Measurements from ENCODE around the gene AFMID.

AFMID gene

GRCh38 chr17:78179372-78179771, 7.8 kb upstream of the AFMID start:
- CTCF ChIA-PET = no interaction called here
- TF ChIP-seq FOXK2 (IDR thresholded peaks at IDR 0.05) (no peak), TARDBP (IDR thresholded peaks at IDR 0.05) (no peak), BHLHE40 (IDR thresholded peaks at IDR 0.05; ENCODE audit: borderline replicate concordance) (no peak), HDGF (IDR thresholded peaks at IDR 0.05; ENCODE audit: borderline replicate concordance) (no peak), NFRKB (IDR thresholded peaks at IDR 0.05) (no peak), L3MBTL2 (conservative IDR thresholded peaks at IDR 0.05) (no peak), SP1 (IDR thresholded peaks at IDR 0.05) (no peak), FOXM1 (IDR thresholded peaks at IDR 0.05; ENCODE audit: borderline replicate concordance) (no peak), ARNT (IDR thresholded peaks at IDR 0.05) (no peak), CTBP1 (IDR thresholded peaks at IDR 0.05; ENCODE audit: borderline replicate concordance) (no peak), PKNOX1 (IDR thresholded peaks at IDR 0.05) (no peak), LEF1 (IDR thresholded peaks at IDR 0.05; ENCODE audit: borderline replicate concordance) (no peak), SUZ12 (IDR thresholded peaks at IDR 0.05) (no peak), ELF4 (IDR thresholded peaks at IDR 0.05) (no peak)
- DNase-seq (ENCODE audit: extremely low spot score) = no peak
- POLR2A ChIA-PET = no interaction called here

- CTCF ChIA-PET = no interaction called here
- POLR2A ChIA-PET = interaction anchor here (1.3 kb wide), 1 partner anchor 11 kb away, joined by 4 read pairs; no protein-coding TSS in a partner anchor
- DNase-seq (ENCODE audit: extremely low spot score) = no peak
- TF ChIP-seq LEF1 (IDR thresholded peaks at IDR 0.05; ENCODE audit: borderline replicate concordance) (no peak), HDGF (IDR thresholded peaks at IDR 0.05; ENCODE audit: borderline replicate concordance) (no peak), CTBP1 (IDR thresholded peaks at IDR 0.05; ENCODE audit: borderline replicate concordance) (no peak), L3MBTL2 (conservative IDR thresholded peaks at IDR 0.05) (no peak), BHLHE40 (IDR thresholded peaks at IDR 0.05; ENCODE audit: borderline replicate concordance) (no peak), FOXK2 (IDR thresholded peaks at IDR 0.05) (no peak), ELF4 (IDR thresholded peaks at IDR 0.05) (no peak), ZNF384 (IDR thresholded peaks at IDR 0.05) (no peak)
Measured at GRCh38 chr17:78180083-78180482, 7.1 kb upstream of the AFMID start.

GRCh38 chr17:78180508-78180907, 6.7 kb upstream of the AFMID start:
- TF ChIP-seq CTBP1 (IDR thresholded peaks at IDR 0.05; ENCODE audit: borderline replicate concordance) (no peak), ARNT (IDR thresholded peaks at IDR 0.05) (no peak), ZNF384 (IDR thresholded peaks at IDR 0.05) (no peak), PKNOX1 (IDR thresholded peaks at IDR 0.05) (no peak), L3MBTL2 (conservative IDR thresholded peaks at IDR 0.05) (no peak), TARDBP (IDR thresholded peaks at IDR 0.05) (no peak), FOXA1 (IDR thresholded peaks at IDR 0.05) (no peak), FOXM1 (IDR thresholded peaks at IDR 0.05; ENCODE audit: borderline replicate concordance) (no peak), FOXK2 (IDR thresholded peaks at IDR 0.05) (no peak), SUZ12 (IDR thresholded peaks at IDR 0.05) (no peak), BHLHE40 (IDR thresholded peaks at IDR 0.05; ENCODE audit: borderline replicate concordance) (no peak), SP1 (IDR thresholded peaks at IDR 0.05) (no peak), NFRKB (IDR thresholded peaks at IDR 0.05) (no peak), HDGF (IDR thresholded peaks at IDR 0.05; ENCODE audit: borderline replicate concordance) (no peak), ELF4 (IDR thresholded peaks at IDR 0.05) (no peak), LEF1 (IDR thresholded peaks at IDR 0.05; ENCODE audit: borderline replicate concordance) (no peak)
- DNase-seq (ENCODE audit: extremely low spot score) = no peak
- CTCF ChIA-PET = no interaction called here
- POLR2A ChIA-PET = interaction anchor here (1.3 kb wide), 1 partner anchor 11 kb away, joined by 4 read pairs; no protein-coding TSS in a partner anchor

- ChIA-PET CTCF (interaction anchor here (0.7 kb wide), 1 partner anchor 98 kb away, joined by 4 read pairs; no protein-coding TSS in a partner anchor), POLR2A (interaction anchor here (0.6 kb wide), 1 partner anchor 1854 kb away, joined by 3 read pairs; no protein-coding TSS in a partner anchor)
- DNase-seq (ENCODE audit: extremely low spot score) = no peak
- TF ChIP-seq TARDBP (IDR thresholded peaks at IDR 0.05) (no peak), HDGF (IDR thresholded peaks at IDR 0.05; ENCODE audit: borderline replicate concordance) (no peak), ELF4 (IDR thresholded peaks at IDR 0.05) (no peak), FOXK2 (IDR thresholded peaks at IDR 0.05) (no peak), ARNT (IDR thresholded peaks at IDR 0.05) (no peak), LEF1 (IDR thresholded peaks at IDR 0.05; ENCODE audit: borderline replicate concordance) (no peak), FOXM1 (IDR thresholded peaks at IDR 0.05; ENCODE audit: borderline replicate concordance) (no peak), SP1 (IDR thresholded peaks at IDR 0.05) (no peak), SUZ12 (IDR thresholded peaks at IDR 0.05) (no peak), NFRKB (IDR thresholded peaks at IDR 0.05) (no peak), PKNOX1 (IDR thresholded peaks at IDR 0.05) (no peak), CTBP1 (IDR thresholded peaks at IDR 0.05; ENCODE audit: borderline replicate concordance) (no peak), FOXA1 (IDR thresholded peaks at IDR 0.05) (no peak), BHLHE40 (IDR thresholded peaks at IDR 0.05; ENCODE audit: borderline replicate concordance) (no peak), ZNF384 (IDR thresholded peaks at IDR 0.05) (no peak), L3MBTL2 (conservative IDR thresholded peaks at IDR 0.05) (no peak)
Measured at GRCh38 chr17:78182504-78182903, 4.7 kb upstream of the AFMID start.

GRCh38 chr17:78183916-78184315, 3.2 kb upstream of the AFMID start:
- ChIA-PET CTCF (interaction anchor here (0.7 kb wide), 1 partner anchor 7 kb away, joined by 3 read pairs; no protein-coding TSS in a partner anchor), POLR2A (interaction anchor here (0.9 to 1.5 kb wide), 2 partner anchors 14 to 22 kb away, joined by 3 to 6 read pairs; no protein-coding TSS in a partner anchor)
- TF ChIP-seq FOXK2 (IDR thresholded peaks at IDR 0.05) = no peak
- no peak for TF ChIP-seq HDGF (IDR thresholded peaks at IDR 0.05; ENCODE audit: borderline replicate concordance)
- TF ChIP-seq ARNT (IDR thresholded peaks at IDR 0.05) = no peak
- no peak for TF ChIP-seq ELF4 (IDR thresholded peaks at IDR 0.05)
- TF ChIP-seq L3MBTL2 (conservative IDR thresholded peaks at IDR 0.05) = no peak
- no peak for TF ChIP-seq TARDBP (IDR thresholded peaks at IDR 0.05)
- no peak for TF ChIP-seq FOXA1 (IDR thresholded peaks at IDR 0.05)
- no peak for TF ChIP-seq BHLHE40 (IDR thresholded peaks at IDR 0.05; ENCODE audit: borderline replicate concordance)
- TF ChIP-seq SP1 (IDR thresholded peaks at IDR 0.05) = no peak
- TF ChIP-seq LEF1 (IDR thresholded peaks at IDR 0.05; ENCODE audit: borderline replicate concordance) = no peak
- no peak for TF ChIP-seq SUZ12 (IDR thresholded peaks at IDR 0.05)
- no peak for TF ChIP-seq NFRKB (IDR thresholded peaks at IDR 0.05)
- TF ChIP-seq CTBP1 (IDR thresholded peaks at IDR 0.05; ENCODE audit: borderline replicate concordance) = no peak
- TF ChIP-seq FOXM1 (IDR thresholded peaks at IDR 0.05; ENCODE audit: borderline replicate concordance) = no peak
- no peak for TF ChIP-seq PKNOX1 (IDR thresholded peaks at IDR 0.05)
- no peak for TF ChIP-seq ZNF384 (IDR thresholded peaks at IDR 0.05)
- DNase-seq (ENCODE audit: extremely low spot score) = no peak
